ENCODE data around the gene SEPSECS. TPM values are rescaled to one million over a fixed set of nuclear protein-coding genes. Genes with fewer than 3 reads are reported as not detected.

Gene SEPSECS
- total and polyA plus RNA-seq, 2 of the 8 experiments (the other 6 are each of a cell fraction or from before 2014, with no cell fraction given): 1.9 to 4.1 TPM

DNA sequence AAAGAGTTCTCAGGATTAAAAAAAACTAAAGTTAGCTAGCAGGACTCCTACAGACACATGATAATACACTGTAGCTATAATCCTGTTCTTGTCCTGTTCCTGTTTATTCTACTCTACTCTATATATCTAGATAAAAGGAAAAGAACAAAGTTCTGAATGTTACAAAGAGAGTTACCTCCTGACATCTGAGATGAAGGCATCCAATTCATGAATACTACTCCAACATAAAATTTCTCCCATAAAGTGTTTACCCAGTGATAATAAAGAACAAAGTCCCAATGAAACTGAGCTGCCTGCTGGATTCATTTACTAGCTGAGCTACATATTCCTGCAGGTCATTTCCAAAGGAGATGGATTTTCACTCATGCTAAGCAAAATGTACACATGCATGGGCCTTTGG lies 27.1 kb downstream of the SEPSECS start:
- CTCF ChIA-PET (ENCODE audit: partially characterized antibody): interaction anchor here (1.1 to 1.8 kb wide), 5 partner anchors 12 to 99 kb away, joined by 3 to 6 read pairs (median 3); no protein-coding TSS in a partner anchor

More for the DNA sequence above, 27.1 kb downstream of the SEPSECS start:
- Histone ChIP-seq H2BK120ac (replicated peaks; ENCODE audit: low read depth, low read length) (no peak overlapping the region), H2AFZ (ENCODE audit: low read length) (no peak overlapping the region), H3K4me3 (ENCODE audit: extremely low read depth in 1 of 4, insufficient read depth in 2 of 4, low read depth in 3 of 4, low read length in 4 of 4) (no peak overlapping the region), H4K8ac (ENCODE audit: extremely low read depth, insufficient read depth, low read length) (no peak overlapping the region), H3K23me2 (ENCODE audit: low read depth, low read length) (no peaks in the 10 kb centered on the region), H2AK5ac (ENCODE audit: low read depth, low read length) (no peak overlapping the region), H3K14ac (ENCODE audit: insufficient read length) (no peak overlapping the region), H3K9me3 (ENCODE audit: insufficient read depth in 2 of 2, low read depth in 1 of 2, low read length in 1 of 2) (no peaks in the 10 kb centered on the region), H3K27ac (ENCODE audit: low read depth, low read length) (no peak overlapping the region), H3K23ac (ENCODE audit: insufficient read length) (no peak overlapping the region), H3K27me3 (replicated peaks in 1 of 4; ENCODE audit: control insufficient read depth in 3 of 4, extremely low read depth in 1 of 4, insufficient read depth in 3 of 4, low read length in 3 of 4) (no peaks in the 10 kb centered on the region), H3K18ac (ENCODE audit: extremely low read depth, low read length) (no peak overlapping the region), H3K36me3 (ENCODE audit: control insufficient read depth in 2 of 4, insufficient read depth in 4 of 4, low read length in 3 of 4) (no peaks in the 10 kb centered on the region), H3K4me1 (replicated peaks in 1 of 4; ENCODE audit: control insufficient read depth in 3 of 4, insufficient read depth in 4 of 4, low read length in 3 of 4) (peaks cover 0 to 8% (median 3%) of the 10 kb centered on the region in 4 experiments; a peak in 3 of 7 replicates), H3K79me2 (ENCODE audit: control insufficient read depth in 1 of 2, insufficient read depth in 2 of 2, low read length in 2 of 2) (no peaks in the 10 kb centered on the region), H2BK15ac (ENCODE audit: low read length) (no peak overlapping the region), H4K91ac (replicated peaks; ENCODE audit: insufficient read length, low read length) (no peak overlapping the region), H2BK12ac (ENCODE audit: low read depth, low read length) (no peak overlapping the region), H4K20me1 (replicated peaks in 1 of 2; ENCODE audit: control insufficient read depth in 1 of 2, insufficient read depth in 2 of 2, low read length in 2 of 2) (no peaks in the 10 kb centered on the region), H4K5ac (ENCODE audit: insufficient read length, low read depth, low read length) (no peak overlapping the region), H3K9ac (replicated peaks in 1 of 4; ENCODE audit: extremely low read depth in 1 of 4, low read depth in 3 of 4, low read length in 3 of 4) (no peak overlapping the region), H3K56ac (replicated peaks; ENCODE audit: insufficient read length, low read depth, low read length) (no peak overlapping the region), H2BK5ac (ENCODE audit: low read depth, low read length) (no peak overlapping the region), H3K4ac (replicated peaks; ENCODE audit: insufficient read length, low read depth, low read length) (no peak overlapping the region), H3K79me1 (ENCODE audit: low read depth, low read length) (no peaks in the 10 kb centered on the region), H3K4me2 (ENCODE audit: insufficient read depth in 1 of 2, low read depth in 2 of 2, low read length in 2 of 2) (no peak overlapping the region), H2BK20ac (ENCODE audit: low read length) (no peak overlapping the region)
- no peak for FAIRE-seq
- POLR2A ChIA-PET (ENCODE audit: partially characterized antibody): no interaction called here
- no peak for DNase-seq (ENCODE audit: low read depth in 1 of 2, low spot score in 2 of 2)
- no peak for TF ChIP-seq YY1 (IDR thresholded peaks at IDR 0.05; ENCODE audit: low read depth, low read length)
- TF ChIP-seq ATF3 (IDR thresholded peaks at IDR 0.05; ENCODE audit: insufficient read depth, low read depth, low read length): no peak
- no peak for TF ChIP-seq NANOG (IDR thresholded peaks at IDR 0.05; ENCODE audit: insufficient read depth, low read depth, low read length, poor library complexity, severe bottlenecking)

Measured in H1 (cell line).